H9 (cell line): ENCODE results near the gene MTHFD1L. TPM values are rescaled to one million over a fixed set of nuclear protein-coding genes. Genes with fewer than 3 reads are reported as not detected.

Experiments
- DNase-seq: peaks from one replicate; pipeline ENCODE4 v3.0.0-alpha.2; 2017
- H2AFZ ChIP-seq: one replicate; pipeline ENCODE4 v1.6.1; 2013; ENCODE audit warnings: mild to moderate bottlenecking, low read length, control low read depth, moderate library complexity
- H2AK5ac ChIP-seq: 2 replicates; pipeline ENCODE4 v1.6.1; 2013; ENCODE audit warnings: low read length, control low read depth, mixed read lengths; ENCODE audit not compliant: insufficient read length
- H2BK120ac ChIP-seq: one replicate; pipeline ENCODE4 v1.6.1; 2013; ENCODE audit warnings: low read depth, mild to moderate bottlenecking, low read length, control low read depth, inconsistent platforms; ENCODE audit not compliant: poor library complexity, severe bottlenecking
- H2BK12ac ChIP-seq: 2 replicates; pipeline ENCODE4 v1.6.1; 2013; ENCODE audit warnings: low read length, control low read depth, mixed read lengths, low read depth; ENCODE audit not compliant: insufficient read length
- H2BK15ac ChIP-seq: 2 replicates; pipeline ENCODE4 v1.6.1; 2013; ENCODE audit warnings: low read depth, low read length, control low read depth
- H2BK20ac ChIP-seq: one replicate; pipeline ENCODE4 v1.6.1; 2013; ENCODE audit warnings: low read depth, mild to moderate bottlenecking, low read length, control low read depth, inconsistent platforms; ENCODE audit not compliant: poor library complexity, severe bottlenecking
- H2BK5ac ChIP-seq: 2 replicates; pipeline ENCODE4 v1.6.1; 2013; ENCODE audit warnings: low read length, control low read depth, mixed read lengths; ENCODE audit not compliant: insufficient read length
- H3K14ac ChIP-seq: 2 replicates; pipeline ENCODE4 v1.6.1; 2013; ENCODE audit warnings: low read length, control low read depth; ENCODE audit not compliant: insufficient read depth
- H3K18ac ChIP-seq: 2 replicates; pipeline ENCODE4 v1.6.1; 2013; ENCODE audit warnings: low read depth, mild to moderate bottlenecking, mixed read lengths, low read length, control low read depth; ENCODE audit not compliant: insufficient read length
- H3K23ac ChIP-seq: 2 replicates; pipeline ENCODE4 v1.6.1; 2013; ENCODE audit warnings: low read length, control low read depth, mixed read lengths, low read depth; ENCODE audit not compliant: insufficient read length
- H3K23me2 ChIP-seq: 2 replicates; pipeline ENCODE4 v1.6.1; 2013; ENCODE audit warnings: low read depth, mild to moderate bottlenecking, mixed read lengths, low read length, control low read depth; ENCODE audit not compliant: insufficient read length, poor library complexity, severe bottlenecking
- H3K27ac ChIP-seq: 2 replicates; pipeline ENCODE4 v1.5.1; 2013; ENCODE audit warnings: low read length, control low read depth, mixed read lengths, low read depth; ENCODE audit not compliant: insufficient read length
- H3K27me3 ChIP-seq: 2 replicates; pipeline ENCODE4 v1.6.1; 2013; ENCODE audit warnings: low read length, control low read depth, inconsistent platforms; ENCODE audit not compliant: insufficient read depth
- H3K4ac ChIP-seq: 2 replicates; pipeline ENCODE4 v1.6.1; 2013; ENCODE audit warnings: low read depth, mild to moderate bottlenecking, control low read depth, inconsistent platforms, low read length, moderate library complexity
- H3K4me1 ChIP-seq: 2 replicates; pipeline ENCODE4 v1.6.1; 2013; ENCODE audit warnings: low read length, control low read depth, inconsistent platforms; ENCODE audit not compliant: insufficient read depth
- H3K4me2 ChIP-seq: 2 replicates; pipeline ENCODE4 v1.6.1; 2013; ENCODE audit warnings: low read length, control low read depth, mixed read lengths; ENCODE audit not compliant: insufficient read length, insufficient read depth
- H3K56ac ChIP-seq: 2 replicates; pipeline ENCODE4 v1.6.1; 2013; ENCODE audit warnings: low read depth, mild to moderate bottlenecking, mixed read lengths, low read length, control low read depth; ENCODE audit not compliant: insufficient read length
- H3K79me1 ChIP-seq: 2 replicates; pipeline ENCODE4 v1.6.1; 2013; ENCODE audit warnings: low read depth, mild to moderate bottlenecking, moderate library complexity, low read length, control low read depth, inconsistent platforms; ENCODE audit not compliant: insufficient read depth, poor library complexity, severe bottlenecking
- H3K79me2 ChIP-seq: 2 replicates; pipeline ENCODE4 v1.6.1; 2013; ENCODE audit warnings: low read length, control low read depth, inconsistent platforms; ENCODE audit not compliant: insufficient read depth
- H3K9ac ChIP-seq: 2 replicates; pipeline ENCODE4 v1.6.1; 2013; ENCODE audit warnings: low read length, control low read depth, mixed read lengths; ENCODE audit not compliant: insufficient read length; ENCODE audit errors: extremely low read depth
- H3K9me3 ChIP-seq: one replicate; pipeline ENCODE4 v1.6.1; 2013; ENCODE audit warnings: low read depth, low read length, inconsistent platforms; ENCODE audit not compliant: control insufficient read depth
- H3T11ph ChIP-seq: one replicate; pipeline ENCODE4 v1.6.1; 2013; ENCODE audit warnings: mild to moderate bottlenecking, low read length, control low read depth, inconsistent platforms
- H4K20me1 ChIP-seq: one replicate; pipeline ENCODE4 v1.6.1; 2013; ENCODE audit not compliant: control insufficient read depth, insufficient read length, insufficient read depth
- H4K5ac ChIP-seq: 2 replicates; pipeline ENCODE4 v1.6.1; 2013; ENCODE audit warnings: low read depth, mild to moderate bottlenecking, mixed read lengths, low read length, control low read depth; ENCODE audit not compliant: insufficient read length
- H4K8ac ChIP-seq: replicated peaks from 2 replicates; pipeline ENCODE4 v1.6.1; 2013; ENCODE audit warnings: low read length, control low read depth, mixed read lengths, low read depth; ENCODE audit not compliant: insufficient read length
- H4K91ac ChIP-seq: 2 replicates; pipeline ENCODE4 v1.6.1; 2013; ENCODE audit warnings: low read depth, mild to moderate bottlenecking, moderate library complexity, mixed read lengths, low read length, control low read depth; ENCODE audit not compliant: insufficient read length
- H3K27ac Mint-ChIP-seq, 3 experiments: 2 replicates in 2 of 3; 3 replicates in 1 of 3; pipeline ENCODE4 v1.8.0; 2020 to 2021; ENCODE audit warnings: mixed read lengths in 3 of 3, mild to moderate bottlenecking in 1 of 3, moderate library complexity in 1 of 3
- H3K27me3 Mint-ChIP-seq: 2 replicates; pipeline ENCODE4 v1.8.0; 2021; ENCODE audit warnings: low read depth, mild to moderate bottlenecking, moderate library complexity, mixed read lengths
- H3K36me3 Mint-ChIP-seq, 3 experiments: 2 replicates in 2 of 3; 3 replicates in 1 of 3; pipeline ENCODE4 v1.8.0; 2020 to 2021; ENCODE audit warnings: low read depth in 3 of 3, mixed read lengths in 3 of 3; ENCODE audit not compliant: insufficient read depth in 1 of 3
- H3K4me1 Mint-ChIP-seq, 2 experiments: 2 replicates each; pipeline ENCODE4 v1.8.0; 2020; ENCODE audit warnings: mixed read lengths in 2 of 2
- H3K4me3 Mint-ChIP-seq, 2 experiments: 2 replicates in 1 of 2; 3 replicates in 1 of 2; pipeline ENCODE4 v1.8.0; 2020 to 2021; ENCODE audit warnings: mild to moderate bottlenecking in 2 of 2, mixed read lengths in 2 of 2, moderate library complexity in 1 of 2
- H3K9me3 Mint-ChIP-seq, 2 experiments: 2 replicates in 1 of 2; 3 replicates in 1 of 2; pipeline ENCODE4 v1.8.0; 2020; ENCODE audit warnings: mild to moderate bottlenecking in 2 of 2, mixed read lengths in 2 of 2, moderate library complexity in 1 of 2
- CTCF ChIP-seq: fragments of 200-600 bp; sonication (generic); conservative IDR thresholded peaks from 3 replicates; pipeline ENCODE4 v1.8.0; 2021; ENCODE audit warnings: antibody characterized with exemption, mild to moderate bottlenecking
- WGBS: extraction: QIAGEN DNeasy Blood & Tissue Kit; methylation state at CpG from one replicate; pipeline ENCODE4 v1.1.7; 2013; ENCODE audit warnings: missing lambda C conversion rate, low lambda C conversion rate, mixed read lengths; ENCODE audit not compliant: insufficient read length; ENCODE audit errors: extremely low coverage; 5-methylcytosine and 5-hydroxymethylcytosine counted together
- total RNA-seq: library from RNA; stranded (reverse); gene quantifications from 2 replicates; pipeline ENCODE4 v1.2.1, GENCODE V29; 2021

The MTHFD1L gene
- total RNA-seq, 1 experiment from 2014 or later, result 90.2 TPM

- Histone ChIP-seq H3K9ac (no peak overlapping the region), H4K20me1 (no peaks in the 10 kb centered on the region), H2BK12ac (no peak overlapping the region), H2BK5ac (no peak overlapping the region), H2BK15ac (no peak overlapping the region), H4K91ac (no peak overlapping the region), H3K4ac (no peak overlapping the region), H3K9me3 (no peaks in the 10 kb centered on the region), H2BK20ac (peak overlapping the region; percentile 60), H3T11ph (no peak overlapping the region), H3K27ac (no peak overlapping the region), H3K79me2 (no peaks in the 10 kb centered on the region), H2AK5ac (no peak overlapping the region), H3K23me2 (no peaks in the 10 kb centered on the region), H2BK120ac (no peak overlapping the region), H4K5ac (no peak overlapping the region), H2AFZ (no peak overlapping the region), H3K23ac (no peak overlapping the region), H3K4me2 (no peak overlapping the region), H4K8ac (no peak overlapping the region), H3K79me1 (no peaks in the 10 kb centered on the region), H3K18ac (no peak overlapping the region), H3K27me3 (no peaks in the 10 kb centered on the region), H3K56ac (no peak overlapping the region), H3K14ac (no peak overlapping the region; the same call in 1 of the 2 replicates), H3K4me1 (no peaks in the 10 kb centered on the region)
- H3K27me3 Mint-ChIP-seq, result peaks cover 3% of the 10 kb centered on the region; the same call in 1 of the 2 replicates
- peaks cover 11 to 13% of the 10 kb centered on the region in 2 experiments; a peak in 4 of 5 replicates for H3K9me3 Mint-ChIP-seq
- H3K27ac Mint-ChIP-seq, result peak overlapping the region in 1 of 3 experiments; percentile 50; a peak in 1 of 7 replicates
- no peak for DNase-seq
- WGBS, result no CpG with 5 or more reads among the region's 12 CpGs
- H3K4me1 Mint-ChIP-seq, result peaks cover 10% of the 10 kb centered on the region in 2 experiments
- H3K36me3 Mint-ChIP-seq, result peaks cover 0 to 17% (median 5%) of the 10 kb centered on the region in 3 experiments; a peak in 4 of 7 replicates
- no peak overlapping the region for H3K4me3 Mint-ChIP-seq
- TF ChIP-seq CTCF, result no peak
Measured at GRCh38 chr6:151136141-151136755, 270.7 kb downstream of the MTHFD1L start.
